Keratinocyte (primary cell): ENCODE results near the gene SNAPC4. TPM values are rescaled to one million over a fixed set of nuclear protein-coding genes. Genes with fewer than 3 reads are reported as not detected.

Source experiments
- DNase-seq: peaks from one replicate; pipeline ENCODE4 v3.0.0-alpha.2; 2011; ENCODE audit warnings: low read depth, missing footprints, low spot score
- FAIRE-seq: peaks from 2 replicates; lab custom pipeline; 2011; peaks lifted over from hg19 to GRCh38; lab: Jason Lieb, UNC
- H2AFZ ChIP-seq: 2 replicates; pipeline ENCODE4 v1.6.0; 2012; ENCODE audit warnings: low read length, control low read depth, inconsistent platforms; ENCODE audit not compliant: control insufficient read depth
- H3K27ac ChIP-seq: 2 replicates; pipeline ENCODE4 v1.5.1; 2011; ENCODE audit warnings: low read length; ENCODE audit not compliant: control insufficient read depth, insufficient read depth
- H3K27me3 ChIP-seq: 3 replicates; pipeline ENCODE4 v1.6.0; 2011; ENCODE audit warnings: low read length; ENCODE audit not compliant: control insufficient read depth, insufficient read depth; ENCODE audit errors: extremely low read depth
- H3K36me3 ChIP-seq, 2 experiments: 2 replicates in 1 of 2; 3 replicates in 1 of 2; pipeline ENCODE4 v1.5.1; 2011; ENCODE audit warnings: low read length in 2 of 2, mild to moderate bottlenecking in 1 of 2; ENCODE audit not compliant: control insufficient read depth in 2 of 2, insufficient read depth in 2 of 2; ENCODE audit errors: extremely low read depth in 1 of 2
- H3K4me1 ChIP-seq: 3 replicates; pipeline ENCODE4 v1.5.1; 2011; ENCODE audit warnings: low read length; ENCODE audit not compliant: control insufficient read depth, insufficient read depth; ENCODE audit errors: extremely low read depth
- H3K4me2 ChIP-seq: 3 replicates; pipeline ENCODE4 v1.6.0; 2011; ENCODE audit warnings: low read depth, low read length; ENCODE audit not compliant: control insufficient read depth, insufficient read depth; ENCODE audit errors: extremely low read depth
- H3K4me3 ChIP-seq, 3 experiments: fragments of 200-600 bp in 1 of 3; sonication (generic) in 1 of 3; 2 replicates in 2 of 3; 3 replicates in 1 of 3; pipeline ENCODE4 v1.5.1; 2011 to 2016; ENCODE audit warnings: low read length in 3 of 3, mild to moderate bottlenecking in 3 of 3, control low read depth in 2 of 3, inconsistent platforms in 1 of 3, low read depth in 1 of 3, mixed read lengths in 1 of 3, mixed run types in 1 of 3, moderate library complexity in 1 of 3; ENCODE audit not compliant: control insufficient read depth in 2 of 3, insufficient read depth in 2 of 3; ENCODE audit errors: extremely low read depth in 1 of 3
- H3K79me2 ChIP-seq: 2 replicates; pipeline ENCODE4 v1.6.0; 2012; ENCODE audit warnings: low read length; ENCODE audit not compliant: control insufficient read depth, insufficient read depth
- H3K9ac ChIP-seq: 3 replicates; pipeline ENCODE4 v1.6.0; 2011; ENCODE audit warnings: low read length; ENCODE audit not compliant: control insufficient read depth, insufficient read depth; ENCODE audit errors: extremely low read depth
- H3K9me1 ChIP-seq: 3 replicates; pipeline ENCODE4 v1.6.0; 2011; ENCODE audit warnings: low read length; ENCODE audit not compliant: control insufficient read depth, insufficient read depth; ENCODE audit errors: extremely low read depth
- H3K9me3 ChIP-seq: 2 replicates; pipeline ENCODE4 v1.5.1; 2012; ENCODE audit warnings: low read depth, low read length; ENCODE audit not compliant: control insufficient read depth
- H4K20me1 ChIP-seq: 3 replicates; pipeline ENCODE4 v1.6.0; 2011; ENCODE audit warnings: low read length; ENCODE audit not compliant: control insufficient read depth, insufficient read depth; ENCODE audit errors: extremely low read depth
- CTCF ChIP-seq, 3 experiments: IDR thresholded peaks in 1 of 3; conservative IDR thresholded peaks in 1 of 3; optimal IDR thresholded peaks in 1 of 3; 2 replicates in 2 of 3; 3 replicates in 1 of 3; pipeline versions ENCODE3 to v1.5.1; 2011; ENCODE audit warnings: low read length in 3 of 3, mild to moderate bottlenecking in 3 of 3, moderate library complexity in 2 of 3, control low read depth in 1 of 3, inconsistent platforms in 1 of 3; ENCODE audit not compliant: insufficient read depth in 2 of 3; ENCODE audit errors: extremely low read depth in 1 of 3
- EZH2 ChIP-seq: IDR thresholded peaks from one replicate; pipeline ENCODE4 v1.6.1; 2012; ENCODE audit warnings: inconsistent platforms, mild to moderate bottlenecking, low read length, moderate library complexity
- dilution Hi-C: fragments of 300-500 bp; cut with MboI; formaldehyde crosslinking; loops from one replicate; pipeline ENCODE4 v1.7.0; 2020; ENCODE audit warnings: low sequenced_read_pairs; ENCODE audit not compliant: extremely low pct_ligation_motif_present
- polyA plus RNA-seq, 5 experiments: library from polyadenylated mRNA; depleted of rRNA in 3 of 5; stranded (reverse) in 3 of 5; stranded (forward) in 1 of 5; unstranded in 1 of 5; fragments of >200 nt; gene quantifications; 1 replicate in 1 of 5; 2 replicates in 3 of 5; 3 replicates in 1 of 5; pipeline versions ENCODE4 v1.2.1 to v1.2.3, GENCODE V29; 2011 to 2012; ENCODE audit warnings: missing spikeins in 2 of 5, low read depth in 1 of 5, low replicate concordance in 1 of 5

Gene SNAPC4
- polyA plus RNA-seq, 1 donor (not counting 4 experiments of a cell fraction or from before 2014, with no cell fraction given): 3.6 TPM

GRCh38 chr9:136354592-136355085 lies 45.3 kb downstream of the SNAPC4 start:
- Histone ChIP-seq H3K27ac (no peak overlapping the region), H3K36me3 (no peaks in the 10 kb centered on the region)
- dilution Hi-C loops: no loop called here

GRCh38 chr9:136353757-136354488 lies 46.0 kb downstream of the SNAPC4 start:
- Histone ChIP-seq H3K4me3 (no peak overlapping the region), H3K4me2 (no peak overlapping the region), H2AFZ (no peak overlapping the region), H3K9me3 (no peaks in the 10 kb centered on the region), H4K20me1 (no peaks in the 10 kb centered on the region), H3K4me1 (peaks cover 3% of the 10 kb centered on the region), H3K79me2 (no peaks in the 10 kb centered on the region), H3K9me1 (no peaks in the 10 kb centered on the region), H3K27ac (no peak overlapping the region), H3K9ac (no peak overlapping the region), H3K36me3 (no peaks in the 10 kb centered on the region), H3K27me3 (no peaks in the 10 kb centered on the region)
- FAIRE-seq (no peak), DNase-seq (no peak)
- no peak for TF ChIP-seq EZH2
- no peak for TF ChIP-seq CTCF (optimal IDR thresholded peaks at IDR 0.05 in 1 of 3, IDR thresholded peaks at IDR 0.05 in 1 of 3, conservative IDR thresholded peaks at IDR 0.05 in 1 of 3; ENCODE audit: extremely low read depth in 1 of 3, insufficient read depth in 2 of 3, low read length in 3 of 3)
- dilution Hi-C loops: no loop called here

More at GRCh38 chr9:136354592-136355085, 45.3 kb downstream of the SNAPC4 start:
- H3K4me2 ChIP-seq: no peak overlapping the region
- H3K4me3 ChIP-seq: no peak overlapping the region
- H3K27me3 ChIP-seq: no peaks in the 10 kb centered on the region
- no peak overlapping the region for H2AFZ ChIP-seq
- no peak for FAIRE-seq
- no peaks in the 10 kb centered on the region for H3K9me1 ChIP-seq
- no peak for DNase-seq
- TF ChIP-seq CTCF (optimal IDR thresholded peaks at IDR 0.05 in 1 of 3, IDR thresholded peaks at IDR 0.05 in 1 of 3, conservative IDR thresholded peaks at IDR 0.05 in 1 of 3; ENCODE audit: extremely low read depth in 1 of 3, insufficient read depth in 2 of 3, low read length in 3 of 3) (no peak), EZH2 (no peak)
- H3K9me3 ChIP-seq: no peaks in the 10 kb centered on the region
- no peaks in the 10 kb centered on the region for H4K20me1 ChIP-seq
- peaks cover 3% of the 10 kb centered on the region for H3K4me1 ChIP-seq
- no peaks in the 10 kb centered on the region for H3K79me2 ChIP-seq
- H3K9ac ChIP-seq: no peak overlapping the region
